Natural killer cell (primary cell): Measurements from ENCODE around the gene CDKL1. TPM values are rescaled to one million over a fixed set of nuclear protein-coding genes. Genes with fewer than 3 reads are reported as not detected.
A peak's percentile ranks its signal among the peaks of the same experiment; 100 is the strongest.
"Not testable (repeated sequence)": the region's sequence is repeated elsewhere in the genome, so short reads cannot be mapped to it uniquely, and the experiment has no call there.

Experiments
- ATAC-seq, 3 donors: fragments of 150-1000 bp in 2 of 3; fragments of 200-7000 bp in 1 of 3; cut with Tn5 transposase; 1 replicate in 1 of 3; 2 replicates in 2 of 3; pipeline ENCODE4 v1.10.0; 2021; ENCODE audit warnings: mild to moderate bottlenecking in 2 of 3, moderate library complexity in 2 of 3
- DNase-seq, 2 donors: peaks; one replicate each; pipeline versions ENCODE4 v3.0.0 to v3.0.0-alpha.2; 2013 to 2021; ENCODE audit warnings: mixed read lengths in 1 of 2
- H3K27ac ChIP-seq: one replicate; pipeline ENCODE4 v1.5.1; 2013; ENCODE audit warnings: mild to moderate bottlenecking, low read length
- H3K27me3 ChIP-seq: one replicate; pipeline ENCODE4 v1.6.1; 2013; ENCODE audit warnings: low read length; ENCODE audit not compliant: control insufficient read depth, insufficient read depth
- H3K36me3 ChIP-seq: one replicate; pipeline ENCODE4 v1.6.1; 2013; ENCODE audit warnings: low read length; ENCODE audit not compliant: control insufficient read depth, insufficient read depth
- H3K4me1 ChIP-seq: one replicate; pipeline ENCODE4 v1.6.1; 2013; ENCODE audit warnings: low read length; ENCODE audit not compliant: control insufficient read depth, insufficient read depth
- H3K4me3 ChIP-seq: one replicate; pipeline ENCODE4 v1.5.1; 2013; ENCODE audit warnings: low read length
- H3K9me3 ChIP-seq: one replicate; pipeline ENCODE4 v1.6.1; 2013; ENCODE audit warnings: low read length; ENCODE audit not compliant: control insufficient read depth, insufficient read depth
- H3K27ac Mint-ChIP-seq, 2 donors: one replicate each; pipeline ENCODE4 v1.8.0; 2022; ENCODE audit warnings: mild to moderate bottlenecking in 2 of 2, mixed read lengths in 2 of 2, moderate library complexity in 1 of 2
- H3K27me3 Mint-ChIP-seq, 2 donors: one replicate each; pipeline ENCODE4 v1.8.0; 2022; ENCODE audit warnings: low read depth in 2 of 2, mixed read lengths in 2 of 2
- H3K36me3 Mint-ChIP-seq: one replicate; pipeline ENCODE4 v1.8.0; 2022; ENCODE audit warnings: mixed read lengths
- H3K4me1 Mint-ChIP-seq, 2 donors: one replicate each; pipeline ENCODE4 v1.8.0; 2022; ENCODE audit warnings: mixed read lengths in 2 of 2
- H3K4me3 Mint-ChIP-seq: one replicate; pipeline ENCODE4 v1.8.0; 2022; ENCODE audit warnings: mild to moderate bottlenecking, moderate library complexity, mixed read lengths
- H3K9me3 Mint-ChIP-seq, 2 donors: one replicate each; pipeline ENCODE4 v1.8.0; 2022; ENCODE audit warnings: mixed read lengths in 2 of 2
- WGBS: methylation state at CpG from one replicate; pipeline ENCODE4 v1.1.7; 2013; ENCODE audit warnings: missing lambda C conversion rate; ENCODE audit not compliant: insufficient coverage; 5-methylcytosine and 5-hydroxymethylcytosine counted together
- intact Hi-C: fragments of 100-400 bp; cut with micrococcal nuclease; formaldehyde crosslinking; loops from one replicate; pipeline ENCODE4 v1.14.2; 2022
- total RNA-seq, 4 donors: library from RNA; stranded (reverse); fragments of 120-200 nt in 1 of 4; gene quantifications; one replicate each; pipeline versions ENCODE4 v1.2.3 to v1.2.4, GENCODE V29; 2013 to 2022
- TF ChIP-seq, protein P1 (sequence below): fragments of 200-600 bp; IDR thresholded peaks from one replicate; pipeline ENCODE4 v1.8.0; 2022; ENCODE audit warnings: antibody characterized with exemption

CDKL1 gene
- total RNA-seq, 3 donors from 2014 or later (not counting 1 experiment from before 2014, with no cell fraction given) = 12.4 to 16.7 (median 15.4) TPM

DNA sequence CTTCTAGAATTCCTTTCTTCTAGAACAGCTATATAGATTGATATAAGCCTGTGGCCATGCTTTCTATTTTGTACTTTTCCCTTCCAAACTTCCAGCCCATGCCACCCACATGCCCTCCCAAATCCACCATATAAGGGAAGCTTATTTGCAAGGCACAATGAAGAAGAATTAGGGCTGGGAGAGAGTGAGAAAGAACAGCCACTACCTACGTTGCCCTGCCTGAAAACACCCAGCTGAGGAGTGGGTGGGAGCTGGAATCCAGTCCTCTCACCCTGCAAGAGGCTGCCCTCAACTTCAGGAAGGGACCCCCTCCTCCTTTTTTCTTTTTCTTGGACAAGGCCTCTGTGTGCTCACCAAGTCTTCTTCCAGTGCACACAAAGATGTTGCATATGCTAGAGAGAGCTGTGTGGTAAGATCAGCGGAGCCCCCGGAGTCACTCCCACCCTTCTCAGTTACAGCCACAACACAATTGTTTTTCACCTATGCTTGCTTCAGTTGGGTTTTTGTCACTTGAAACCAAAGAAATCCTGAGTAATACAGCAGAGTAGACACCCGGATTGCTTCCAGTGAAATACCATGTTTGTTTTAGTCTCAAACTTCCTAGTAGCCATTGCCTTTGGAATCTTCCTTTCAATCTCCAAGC lies 38.8 kb downstream of the CDKL1 start:
- H3K9me3 ChIP-seq = peaks cover 2% of the 10 kb centered on the region
- DNase-seq = no peak
- intact Hi-C loops = no loop called here
- no peak overlapping the region for H3K27ac ChIP-seq
- Mint-ChIP-seq H3K4me1 (peaks cover 27 to 39% of the 10 kb centered on the region in 2 donors), H3K27ac (peak overlapping the region in 1 of 2 donors; percentile 11), H3K4me3 (no peak overlapping the region), H3K36me3 (no peaks in the 10 kb centered on the region), H3K9me3 (no peaks in the 10 kb centered on the region), H3K27me3 (no peaks in the 10 kb centered on the region)
- 98% methylated on average over 4 of the region's 4 CpGs for WGBS
- H3K4me1 ChIP-seq = peaks cover 13% of the 10 kb centered on the region
- ATAC-seq = no peak
- no peaks in the 10 kb centered on the region for H3K27me3 ChIP-seq
- H3K4me3 ChIP-seq = no peak overlapping the region
- peaks cover 10% of the 10 kb centered on the region for H3K36me3 ChIP-seq
- TF ChIP-seq, protein P1, sequence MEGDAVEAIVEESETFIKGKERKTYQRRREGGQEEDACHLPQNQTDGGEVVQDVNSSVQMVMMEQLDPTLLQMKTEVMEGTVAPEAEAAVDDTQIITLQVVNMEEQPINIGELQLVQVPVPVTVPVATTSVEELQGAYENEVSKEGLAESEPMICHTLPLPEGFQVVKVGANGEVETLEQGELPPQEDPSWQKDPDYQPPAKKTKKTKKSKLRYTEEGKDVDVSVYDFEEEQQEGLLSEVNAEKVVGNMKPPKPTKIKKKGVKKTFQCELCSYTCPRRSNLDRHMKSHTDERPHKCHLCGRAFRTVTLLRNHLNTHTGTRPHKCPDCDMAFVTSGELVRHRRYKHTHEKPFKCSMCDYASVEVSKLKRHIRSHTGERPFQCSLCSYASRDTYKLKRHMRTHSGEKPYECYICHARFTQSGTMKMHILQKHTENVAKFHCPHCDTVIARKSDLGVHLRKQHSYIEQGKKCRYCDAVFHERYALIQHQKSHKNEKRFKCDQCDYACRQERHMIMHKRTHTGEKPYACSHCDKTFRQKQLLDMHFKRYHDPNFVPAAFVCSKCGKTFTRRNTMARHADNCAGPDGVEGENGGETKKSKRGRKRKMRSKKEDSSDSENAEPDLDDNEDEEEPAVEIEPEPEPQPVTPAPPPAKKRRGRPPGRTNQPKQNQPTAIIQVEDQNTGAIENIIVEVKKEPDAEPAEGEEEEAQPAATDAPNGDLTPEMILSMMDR = no peak

DNA sequence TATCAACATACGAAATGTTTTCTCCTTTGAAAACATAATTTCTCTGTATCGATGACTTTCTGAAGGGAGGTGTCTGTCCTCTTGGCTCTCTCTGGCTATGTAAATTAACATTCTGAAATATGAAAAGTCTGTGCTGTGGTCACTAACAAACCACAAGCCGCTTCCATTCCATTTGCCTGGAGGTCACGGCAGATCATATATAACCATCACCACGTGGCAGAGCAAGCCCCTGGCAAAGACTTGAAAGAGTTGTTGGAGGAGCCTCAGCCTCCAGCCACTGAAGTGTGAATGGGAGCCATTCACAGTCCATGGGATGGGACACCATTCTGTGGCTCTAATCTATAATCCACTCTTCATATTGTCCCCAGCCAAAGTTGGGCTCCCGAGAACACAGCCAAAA lies 39.6 kb downstream of the CDKL1 start:
- peaks cover 19 to 33% of the 10 kb centered on the region in 2 donors for H3K4me1 Mint-ChIP-seq
- no peaks in the 10 kb centered on the region for H3K27me3 ChIP-seq
- peaks cover 10% of the 10 kb centered on the region for H3K36me3 ChIP-seq
- TF ChIP-seq, protein P1 = no peak
- H3K36me3 Mint-ChIP-seq = no peaks in the 10 kb centered on the region
- DNase-seq = no peak
- H3K4me3 Mint-ChIP-seq = no peak overlapping the region
- H3K27me3 Mint-ChIP-seq = no peaks in the 10 kb centered on the region
- peaks cover 5% of the 10 kb centered on the region for H3K4me1 ChIP-seq
- H3K27ac Mint-ChIP-seq = peak overlapping the region; percentile 11 to 50
- peaks cover under 1% of the 10 kb centered on the region for H3K9me3 ChIP-seq
- H3K27ac ChIP-seq = no peak overlapping the region
- intact Hi-C loops = no loop called here
- WGBS = 61% methylated on average over 4 of the region's 6 CpGs
- no peaks in the 10 kb centered on the region for H3K9me3 Mint-ChIP-seq
- H3K4me3 ChIP-seq = no peak overlapping the region
- no peak for ATAC-seq

DNA sequence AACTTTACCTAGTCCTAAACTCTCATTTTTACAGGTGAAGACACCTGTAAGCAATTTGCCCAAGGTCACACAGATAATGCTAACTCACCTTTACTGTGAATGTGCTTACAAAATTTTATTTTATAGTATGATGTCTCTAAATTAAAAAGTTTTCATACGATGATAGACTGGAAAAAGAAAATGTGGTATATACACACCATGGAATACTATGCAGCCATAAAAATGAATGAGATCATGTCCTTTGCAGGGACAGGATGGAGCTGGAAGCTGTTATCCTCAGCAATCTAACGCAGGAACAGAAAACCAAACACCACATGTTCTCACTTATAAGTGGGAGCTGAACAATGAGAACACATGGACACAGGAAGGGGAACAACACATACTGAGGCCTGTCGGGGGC lies 40.4 kb downstream of the CDKL1 start:
- DNase-seq, ATAC-seq, intact Hi-C loops, H3K9me3 Mint-ChIP-seq, H3K27ac ChIP-seq, H3K36me3 Mint-ChIP-seq, H3K4me3 ChIP-seq, H3K9me3 ChIP-seq, H3K4me3 Mint-ChIP-seq, H3K27me3 ChIP-seq, H3K4me1 ChIP-seq, H3K27me3 Mint-ChIP-seq: not testable (repeated sequence)
- 80% methylated on average over 1 of the region's 3 CpGs for WGBS
- Mint-ChIP-seq H3K4me1 (peaks cover 19 to 33% of the 10 kb centered on the region in 2 donors), H3K27ac (peak overlapping the region in 1 of 2 donors; percentile 50)
- H3K36me3 ChIP-seq = peaks cover 10% of the 10 kb centered on the region

DNA sequence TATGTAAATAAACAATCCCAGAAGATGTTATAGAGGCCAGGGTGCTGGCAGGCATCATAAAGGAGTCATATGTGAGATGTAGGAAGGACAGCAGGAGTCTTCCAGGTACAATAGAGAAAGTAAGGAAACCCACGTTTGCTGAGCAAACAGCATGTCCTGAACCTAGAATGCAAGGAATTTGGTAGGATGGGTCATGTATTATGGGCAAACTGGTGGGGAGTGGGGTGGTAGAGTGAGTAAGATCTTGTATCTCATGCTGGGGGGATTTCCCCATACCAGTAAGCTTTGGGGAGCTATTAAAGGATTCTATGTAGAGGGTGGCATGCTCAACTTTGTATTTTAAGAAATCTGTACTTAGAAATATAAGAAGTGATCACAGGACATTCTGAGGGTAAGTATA lies 41.0 kb downstream of the CDKL1 start:
- H3K27me3 Mint-ChIP-seq = no peaks in the 10 kb centered on the region
- Histone ChIP-seq H3K4me1 (no peaks in the 10 kb centered on the region), H3K9me3 (no peaks in the 10 kb centered on the region), H3K27me3 (no peaks in the 10 kb centered on the region), H3K27ac (no peak overlapping the region), H3K36me3 (peaks cover 10% of the 10 kb centered on the region), H3K4me3 (no peak overlapping the region)
- H3K36me3 Mint-ChIP-seq = no peaks in the 10 kb centered on the region
- no peak overlapping the region for H3K4me3 Mint-ChIP-seq
- H3K9me3 Mint-ChIP-seq = no peaks in the 10 kb centered on the region
- peaks cover 19 to 33% of the 10 kb centered on the region in 2 donors for H3K4me1 Mint-ChIP-seq
- ATAC-seq (peak in 1 of 3 donors; percentile 46), DNase-seq (no peak)
- peak overlapping the region in 1 of 2 donors; percentile 48 for H3K27ac Mint-ChIP-seq
- 97% methylated on average over 1 of the region's 1 CpG for WGBS
- intact Hi-C loops = no loop called here
- TF ChIP-seq, protein P1 = no peak
